ENCODE measurements around the gene TRIL. TPM values are rescaled to one million over a fixed set of nuclear protein-coding genes. Genes with fewer than 3 reads are reported as not detected.

Gene TRIL
- total RNA-seq, 5 donors from 2014 or later (not counting 1 experiment from before 2014, with no cell fraction given): not detected

DNA sequence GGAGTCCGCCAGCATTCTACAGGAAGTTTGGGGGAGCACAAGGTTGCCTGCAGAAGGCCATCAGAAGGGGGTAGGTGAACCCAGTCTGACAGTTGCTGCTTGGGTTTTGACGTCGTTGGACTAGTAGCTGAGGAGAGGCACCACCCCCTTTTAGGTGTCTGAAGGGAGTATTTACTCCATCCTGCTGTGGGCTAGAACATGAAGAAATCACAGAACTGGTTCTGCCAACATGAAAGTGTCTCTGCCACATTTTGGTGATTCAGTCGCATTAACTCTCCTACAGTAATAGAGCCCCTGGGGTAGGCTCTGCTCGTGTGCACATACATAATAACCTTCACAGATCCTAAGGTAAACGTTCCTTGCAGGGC lies 834 bp upstream of the TRIL start:
- H3K4me3 ChIP-seq (ENCODE audit: control insufficient read depth in 1 of 2, extremely low read depth in 1 of 2, low read length in 1 of 2): peak overlapping the region in 1 of 2 donors; percentile 84
- H3K27me3 ChIP-seq (replicated peaks in 1 of 2; ENCODE audit: control insufficient read depth in 2 of 2, extremely low read depth in 1 of 2, insufficient read depth in 2 of 2, low read length in 1 of 2): peaks cover 10 to 45% of the 10 kb centered on the region in 2 experiments
- H3K9me3 Mint-ChIP-seq: no peaks in the 10 kb centered on the region
- H3K36me3 Mint-ChIP-seq: no peaks in the 10 kb centered on the region
- CTCF ChIA-PET: interaction anchor here in 1 of 2 donors (1.6 kb wide), 1 partner anchor 37 kb away, joined by 6 read pairs; no protein-coding TSS in a partner anchor
- peaks cover 41 to 52% of the 10 kb centered on the region in 2 donors for H3K27me3 Mint-ChIP-seq
- WGBS (ENCODE audit: insufficient coverage): 61% methylated on average over 4 of the region's 6 CpGs
- DNase-seq: no peak
- H3K27ac Mint-ChIP-seq: no peak overlapping the region
- no peaks in the 10 kb centered on the region for H3K36me3 ChIP-seq (ENCODE audit: control insufficient read depth in 2 of 2, extremely low read depth in 1 of 2, insufficient read depth in 1 of 2, low read length in 1 of 2)
- POLR2A ChIA-PET: no interaction called here
- no peaks in the 10 kb centered on the region for H3K9me3 ChIP-seq
- peaks cover 2 to 25% of the 10 kb centered on the region in 2 experiments for H3K4me1 ChIP-seq (ENCODE audit: control insufficient read depth in 1 of 2, extremely low read depth in 1 of 2, insufficient read depth in 2 of 2, low read length in 2 of 2)
- ATAC-seq (replicated peaks in 1 of 4): no peak
- no peak overlapping the region for H3K27ac ChIP-seq (ENCODE audit: low read length)
- H3K4me3 Mint-ChIP-seq: peak overlapping the region in 1 of 3 donors; percentile 29
- H3K4me1 Mint-ChIP-seq: peaks cover 0 to 19% (median 6%) of the 10 kb centered on the region in 3 donors

GRCh38 chr7:28957751-28958234 lies 337 bp downstream of the TRIL start:
- Mint-ChIP-seq H3K36me3 (no peaks in the 10 kb centered on the region), H3K4me1 (peaks cover 0 to 19% (median 6%) of the 10 kb centered on the region in 3 donors), H3K27me3 (peaks cover 48 to 58% of the 10 kb centered on the region in 2 donors), H3K27ac (no peak overlapping the region), H3K4me3 (peak overlapping the region in 2 of 3 donors; percentile 46 to 65), H3K9me3 (no peaks in the 10 kb centered on the region)
- Histone ChIP-seq H3K4me3 (ENCODE audit: control insufficient read depth in 1 of 2, extremely low read depth in 1 of 2, low read length in 1 of 2) (peak overlapping the region in 1 of 2 donors; percentile 84), H3K27me3 (replicated peaks in 1 of 2; ENCODE audit: control insufficient read depth in 2 of 2, extremely low read depth in 1 of 2, insufficient read depth in 2 of 2, low read length in 1 of 2) (peaks cover 12 to 48% of the 10 kb centered on the region in 2 experiments), H3K9me3 (no peaks in the 10 kb centered on the region), H3K36me3 (ENCODE audit: control insufficient read depth in 2 of 2, extremely low read depth in 1 of 2, insufficient read depth in 1 of 2, low read length in 1 of 2) (no peaks in the 10 kb centered on the region), H3K4me1 (ENCODE audit: control insufficient read depth in 1 of 2, extremely low read depth in 1 of 2, insufficient read depth in 2 of 2, low read length in 2 of 2) (peaks cover 2 to 25% of the 10 kb centered on the region in 2 experiments), H3K27ac (ENCODE audit: low read length) (no peak overlapping the region)
- ATAC-seq (replicated peaks in 1 of 4) (no peak), DNase-seq (no peak)
- POLR2A ChIA-PET: no interaction called here
- 13% methylated on average over 47 of the region's 47 CpGs for WGBS (ENCODE audit: insufficient coverage)
- CTCF ChIA-PET: interaction anchor here in 1 of 2 donors (1.6 kb wide), 1 partner anchor 36 kb away, joined by 6 read pairs; no protein-coding TSS in a partner anchor

- Histone ChIP-seq H3K4me3 (ENCODE audit: control insufficient read depth in 1 of 2, extremely low read depth in 1 of 2, low read length in 1 of 2) (peak overlapping the region in 1 of 2 donors; percentile 84), H3K27ac (ENCODE audit: low read length) (no peak overlapping the region), H3K4me1 (ENCODE audit: control insufficient read depth in 1 of 2, extremely low read depth in 1 of 2, insufficient read depth in 2 of 2, low read length in 2 of 2) (peaks cover 2 to 25% of the 10 kb centered on the region in 2 experiments), H3K27me3 (replicated peaks in 1 of 2; ENCODE audit: control insufficient read depth in 2 of 2, extremely low read depth in 1 of 2, insufficient read depth in 2 of 2, low read length in 1 of 2) (peaks cover 12 to 48% of the 10 kb centered on the region in 2 experiments), H3K9me3 (no peaks in the 10 kb centered on the region), H3K36me3 (ENCODE audit: control insufficient read depth in 2 of 2, extremely low read depth in 1 of 2, insufficient read depth in 1 of 2, low read length in 1 of 2) (no peaks in the 10 kb centered on the region)
- 11% methylated on average over 59 of the region's 59 CpGs for WGBS (ENCODE audit: insufficient coverage)
- no peaks in the 10 kb centered on the region for H3K36me3 Mint-ChIP-seq
- ChIA-PET CTCF (interaction anchor here (0.9 to 1.6 kb wide), 4 partner anchors 34 to 135 kb away, joined by 3 to 6 read pairs (median 4); no protein-coding TSS in a partner anchor), POLR2A (no interaction called here)
- no peaks in the 10 kb centered on the region for H3K9me3 Mint-ChIP-seq
- DNase-seq (no peak), ATAC-seq (replicated peaks in 1 of 4) (no peak)
- peaks cover 0 to 19% (median 6%) of the 10 kb centered on the region in 3 donors for H3K4me1 Mint-ChIP-seq
- H3K27ac Mint-ChIP-seq: no peak overlapping the region
- peaks cover 50 to 58% of the 10 kb centered on the region in 2 donors for H3K27me3 Mint-ChIP-seq
- H3K4me3 Mint-ChIP-seq: peak overlapping the region in 2 of 3 donors; percentile 46 to 65
These were observed 923 bp downstream of the TRIL start for GRCh38 chr7:28957064-28957750.

DNA sequence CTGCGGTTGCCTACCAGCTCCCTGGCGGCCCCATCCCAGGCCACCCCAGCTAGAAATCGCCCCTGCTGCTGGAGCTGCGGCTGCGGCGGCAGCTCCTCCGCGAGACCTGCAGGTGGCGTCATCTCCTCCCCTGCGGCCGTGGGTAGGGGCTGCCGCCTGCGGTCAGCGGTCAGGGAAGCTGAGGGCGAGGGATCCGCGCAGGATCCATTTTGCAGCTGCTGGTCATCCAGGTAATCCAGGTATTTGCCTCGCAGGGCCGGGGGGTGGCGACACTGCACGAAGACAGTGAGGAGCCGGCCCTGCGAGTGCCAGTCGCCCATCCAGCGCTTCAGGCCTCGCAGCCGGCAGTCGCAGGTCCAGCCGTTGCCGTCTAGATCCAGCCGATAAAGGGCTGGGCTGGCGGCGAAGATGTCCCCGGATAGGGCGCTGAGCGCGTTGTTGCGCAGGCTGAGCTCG lies 1.5 kb downstream of the TRIL start:
- peak overlapping the region in 1 of 2 donors; percentile 84 for H3K4me3 ChIP-seq (ENCODE audit: control insufficient read depth in 1 of 2, extremely low read depth in 1 of 2, low read length in 1 of 2)
- ChIA-PET POLR2A (no interaction called here), CTCF (interaction anchor here (0.9 to 1.0 kb wide), 3 partner anchors 34 to 135 kb away, joined by 3 to 5 read pairs (median 3); no protein-coding TSS in a partner anchor)
- H3K4me1 Mint-ChIP-seq: peaks cover 0 to 19% (median 6%) of the 10 kb centered on the region in 3 donors
- peak overlapping the region in 1 of 3 donors; percentile 65 for H3K4me3 Mint-ChIP-seq
- peaks cover 9 to 48% of the 10 kb centered on the region in 2 experiments for H3K27me3 ChIP-seq (replicated peaks in 1 of 2; ENCODE audit: control insufficient read depth in 2 of 2, extremely low read depth in 1 of 2, insufficient read depth in 2 of 2, low read length in 1 of 2)
- no peak overlapping the region for H3K27ac ChIP-seq (ENCODE audit: low read length)
- no peak for ATAC-seq (replicated peaks in 1 of 4)
- H3K27me3 Mint-ChIP-seq: peaks cover 52 to 55% of the 10 kb centered on the region in 2 donors
- no peaks in the 10 kb centered on the region for H3K9me3 ChIP-seq
- H3K4me1 ChIP-seq (ENCODE audit: control insufficient read depth in 1 of 2, extremely low read depth in 1 of 2, insufficient read depth in 2 of 2, low read length in 2 of 2): peaks cover 2 to 25% of the 10 kb centered on the region in 2 experiments
- no peak for DNase-seq
- no peaks in the 10 kb centered on the region for H3K36me3 ChIP-seq (ENCODE audit: control insufficient read depth in 2 of 2, extremely low read depth in 1 of 2, insufficient read depth in 1 of 2, low read length in 1 of 2)
- no peak overlapping the region for H3K27ac Mint-ChIP-seq
- H3K9me3 Mint-ChIP-seq: no peaks in the 10 kb centered on the region
- WGBS (ENCODE audit: insufficient coverage): 4% methylated on average over 37 of the region's 39 CpGs
- H3K36me3 Mint-ChIP-seq: no peaks in the 10 kb centered on the region

GRCh38 chr7:28955718-28956607 lies 2.2 kb downstream of the TRIL start:
- Histone ChIP-seq H3K9me3 (no peaks in the 10 kb centered on the region), H3K4me1 (ENCODE audit: control insufficient read depth in 1 of 2, extremely low read depth in 1 of 2, insufficient read depth in 2 of 2, low read length in 2 of 2) (peaks cover 2 to 25% of the 10 kb centered on the region in 2 experiments), H3K4me3 (ENCODE audit: control insufficient read depth in 1 of 2, extremely low read depth in 1 of 2, low read length in 1 of 2) (peak overlapping the region in 1 of 2 donors; percentile 84), H3K36me3 (ENCODE audit: control insufficient read depth in 2 of 2, extremely low read depth in 1 of 2, insufficient read depth in 1 of 2, low read length in 1 of 2) (no peaks in the 10 kb centered on the region), H3K27me3 (replicated peaks in 1 of 2; ENCODE audit: control insufficient read depth in 2 of 2, extremely low read depth in 1 of 2, insufficient read depth in 2 of 2, low read length in 1 of 2) (peaks cover 9 to 46% of the 10 kb centered on the region in 2 experiments), H3K27ac (ENCODE audit: low read length) (no peak overlapping the region)
- DNase-seq (peak in 4 of 35 experiments; percentile 3 to 24 (median 10)), ATAC-seq (replicated peaks in 1 of 4) (peak in 1 of 4 experiments; percentile 26)
- Mint-ChIP-seq H3K27ac (no peak overlapping the region), H3K4me3 (peak overlapping the region in 2 of 3 donors; percentile 32 to 44), H3K27me3 (peaks cover 53 to 56% of the 10 kb centered on the region in 2 donors), H3K36me3 (no peaks in the 10 kb centered on the region), H3K4me1 (peaks cover 0 to 19% (median 6%) of the 10 kb centered on the region in 3 donors), H3K9me3 (no peaks in the 10 kb centered on the region)
- 5% methylated on average over 103 of the region's 104 CpGs for WGBS (ENCODE audit: insufficient coverage)
- ChIA-PET POLR2A (no interaction called here), CTCF (interaction anchor here in 1 of 2 donors (0.9 to 1.0 kb wide), 2 partner anchors 33 to 136 kb away, joined by 3 to 5 read pairs; no protein-coding TSS in a partner anchor)

DNA sequence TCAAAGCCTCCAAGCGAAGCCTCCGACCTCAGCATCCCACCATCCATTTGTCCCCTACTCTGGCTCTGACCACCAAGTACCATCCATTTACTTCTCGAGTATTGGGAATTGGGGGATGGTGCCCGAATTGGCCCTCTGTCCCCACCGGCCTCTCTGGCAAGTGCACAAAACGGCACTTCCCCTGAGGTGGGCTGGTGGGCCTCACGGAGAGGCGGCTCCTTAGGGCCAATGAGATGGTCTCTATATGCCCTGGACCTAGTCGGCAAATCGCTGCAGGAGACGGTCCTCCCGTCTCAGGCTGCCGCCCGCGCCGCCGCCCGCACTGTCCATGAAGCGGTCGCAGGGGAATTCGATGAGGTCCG lies 2.8 kb downstream of the TRIL start:
- POLR2A ChIA-PET: no interaction called here
- H3K36me3 ChIP-seq (ENCODE audit: control insufficient read depth in 2 of 2, extremely low read depth in 1 of 2, insufficient read depth in 1 of 2, low read length in 1 of 2): no peaks in the 10 kb centered on the region
- CTCF ChIA-PET: no interaction called here
- ATAC-seq (replicated peaks in 1 of 4): no peak
- Mint-ChIP-seq H3K36me3 (no peaks in the 10 kb centered on the region), H3K4me3 (peak overlapping the region in 2 of 3 donors; percentile 32 to 44), H3K9me3 (no peaks in the 10 kb centered on the region), H3K4me1 (peaks cover 0 to 19% (median 6%) of the 10 kb centered on the region in 3 donors), H3K27ac (no peak overlapping the region), H3K27me3 (peaks cover 50 to 52% of the 10 kb centered on the region in 2 donors)
- DNase-seq: no peak
- peak overlapping the region in 1 of 2 donors; percentile 84 for H3K4me3 ChIP-seq (ENCODE audit: control insufficient read depth in 1 of 2, extremely low read depth in 1 of 2, low read length in 1 of 2)
- H3K27ac ChIP-seq (ENCODE audit: low read length): no peak overlapping the region
- H3K9me3 ChIP-seq: no peaks in the 10 kb centered on the region
- 29% methylated on average over 19 of the region's 22 CpGs for WGBS (ENCODE audit: insufficient coverage)
- H3K4me1 ChIP-seq (ENCODE audit: control insufficient read depth in 1 of 2, extremely low read depth in 1 of 2, insufficient read depth in 2 of 2, low read length in 2 of 2): peaks cover 2 to 25% of the 10 kb centered on the region in 2 experiments
- peaks cover 9 to 45% of the 10 kb centered on the region in 2 experiments for H3K27me3 ChIP-seq (replicated peaks in 1 of 2; ENCODE audit: control insufficient read depth in 2 of 2, extremely low read depth in 1 of 2, insufficient read depth in 2 of 2, low read length in 1 of 2)
